K562 (cell line): ENCODE measurements around the gene VEZF1. TPM values are rescaled to one million over a fixed set of nuclear protein-coding genes. Genes with fewer than 3 reads are reported as not detected.

Source experiments
- ATAC-seq: fragments of 200-7000 bp; cut with Tn5 transposase; 3 replicates; pipeline ENCODE4 v1.9.1; 2020; ENCODE audit warnings: moderate library complexity
- BruUV-seq: library from RNA; stranded (reverse); fragments of 400-500 nt; replicated peaks from 2 replicates; lab custom pipeline; 2021; lab: Mats Ljungman, UMichigan
- CTCF ChIA-PET: fragments of 300-600 bp; formaldehyde crosslinking; extraction: SDS; loops from one replicate; lab custom pipeline; 2021; ENCODE audit warnings: low intra/inter-chr PET ratio; lab: Yijun Ruan, JAX
- POLR2A ChIA-PET: fragments of 300-600, 350-650 bp; sonication (Branson Sonifier 250); formaldehyde crosslinking; extraction: SDS; loops from one replicate; lab custom pipeline; 2021; ENCODE audit warnings: antibody characterized with exemption, inconsistent platforms; lab: Yijun Ruan, JAX
- DNase-seq, 4 experiments: peaks; one replicate each; pipeline versions ENCODE4 v3.0.0 to v3.0.0-alpha.2; 2011 to 2018; ENCODE audit warnings: low spot score in 3 of 4, mixed read lengths in 3 of 4; ENCODE audit errors: extremely low read depth in 1 of 4
- FAIRE-seq: peaks from 2 replicates; lab custom pipeline; 2011; peaks lifted over from hg19 to GRCh38; lab: Jason Lieb, UNC
- H2AFZ ChIP-seq: 2 replicates; pipeline ENCODE4 v1.6.0; 2011; ENCODE audit warnings: low read depth, low read length, control low read depth, inconsistent platforms
- H3K27ac ChIP-seq: fragments of 200-600 bp; 3 replicates; pipeline ENCODE4 v1.8.0; 2011; ENCODE audit warnings: low read depth, mild to moderate bottlenecking, control low read depth, inconsistent platforms, low read length, moderate library complexity, mixed read lengths; ENCODE audit errors: extremely low read depth
- H3K27me3 ChIP-seq, 2 experiments: fragments of 300-600 bp in 1 of 2; 2 replicates in 1 of 2; 3 replicates in 1 of 2; pipeline versions ENCODE4 v1.6.0 to v1.8.0; 2011; ENCODE audit warnings: inconsistent platforms in 2 of 2, low read length in 2 of 2, mild to moderate bottlenecking in 1 of 2, mixed read lengths in 1 of 2, moderate library complexity in 1 of 2; ENCODE audit not compliant: control insufficient read depth in 2 of 2, insufficient read depth in 2 of 2
- H3K36me3 ChIP-seq: fragments of 300-600 bp; 3 replicates; pipeline ENCODE4 v1.8.0; 2011; ENCODE audit warnings: mild to moderate bottlenecking, low read length, inconsistent platforms; ENCODE audit not compliant: control insufficient read depth, insufficient read depth
- H3K4me1 ChIP-seq, 2 experiments: fragments of 200-600 bp in 1 of 2; replicated peaks in 1 of 2; 2 replicates in 1 of 2; 3 replicates in 1 of 2; pipeline versions ENCODE4 v1.5.1 to v1.8.0; 2011; ENCODE audit warnings: inconsistent platforms in 2 of 2, low read length in 2 of 2, mild to moderate bottlenecking in 1 of 2, mixed read lengths in 1 of 2, moderate library complexity in 1 of 2; ENCODE audit not compliant: control insufficient read depth in 2 of 2, insufficient read depth in 2 of 2
- H3K4me2 ChIP-seq: 2 replicates; pipeline ENCODE4 v1.6.1; 2011; ENCODE audit warnings: low read length, control low read depth, inconsistent platforms, mixed read lengths; ENCODE audit not compliant: insufficient read depth
- H3K4me3 ChIP-seq: fragments of 200-600 bp; sonication (generic), shearing (Covaris generic); 2 replicates; pipeline ENCODE4 v1.5.1; 2016; ENCODE audit warnings: control low read depth, inconsistent platforms
- H3K79me2 ChIP-seq: fragments of 200-600 bp; 3 replicates; pipeline ENCODE4 v1.8.0; 2011; ENCODE audit warnings: low read length, inconsistent platforms; ENCODE audit not compliant: control insufficient read depth, insufficient read depth
- H3K9ac ChIP-seq, 2 experiments: 2 replicates each; pipeline versions ENCODE4 v1.6.0 to v1.6.1; 2011; ENCODE audit warnings: low read depth in 2 of 2, low read length in 2 of 2, control low read depth in 1 of 2, inconsistent platforms in 1 of 2, mild to moderate bottlenecking in 1 of 2, mixed read lengths in 1 of 2; ENCODE audit not compliant: insufficient read depth in 1 of 2
- H3K9me1 ChIP-seq: one replicate; pipeline ENCODE4 v1.6.0; 2011; ENCODE audit warnings: inconsistent platforms, mild to moderate bottlenecking, low read length, moderate library complexity; ENCODE audit not compliant: control insufficient read depth, insufficient read depth
- H3K9me3 ChIP-seq: replicated peaks from 2 replicates; pipeline ENCODE4 v1.5.1; 2011; ENCODE audit warnings: low read depth, low read length, inconsistent platforms; ENCODE audit not compliant: control insufficient read depth, insufficient read depth
- H4K20me1 ChIP-seq: replicated peaks from 2 replicates; pipeline ENCODE4 v1.6.1; 2011; ENCODE audit warnings: low read length, inconsistent platforms, mixed read lengths; ENCODE audit not compliant: control insufficient read depth, insufficient read depth
- ATF4 ChIP-seq: fragments of 450-650 bp; formaldehyde crosslinking; IDR thresholded peaks from 2 replicates; pipeline ENCODE4 v1.4.0; 2022; ENCODE audit warnings: mild to moderate bottlenecking, moderate library complexity
- BHLHE40 ChIP-seq: IDR thresholded peaks from 2 replicates; pipeline ENCODE4 v1.6.1; 2011; ENCODE audit warnings: low read length, improper control_type of control experiment
- GATAD2B ChIP-seq: fragments of 450-650 bp; IDR thresholded peaks from 2 replicates; pipeline ENCODE4 v1.6.1; 2017; ENCODE audit warnings: mild to moderate bottlenecking, borderline replicate concordance
- PKNOX1 ChIP-seq: fragments of 450-650 bp; IDR thresholded peaks from 2 replicates; pipeline ENCODE4 v1.6.1; 2016
- POLR2B ChIP-seq: fragments of 450-650 bp; IDR thresholded peaks from 2 replicates; pipeline ENCODE4 v1.6.1; 2018; ENCODE audit warnings: low read depth; ENCODE audit not compliant: partially characterized antibody
- RAD51 ChIP-seq: fragments of 450-650 bp; IDR thresholded peaks from 2 replicates; pipeline ENCODE4 v1.7.1; 2016; ENCODE audit warnings: low read depth, mild to moderate bottlenecking, borderline replicate concordance
- ZNF408 ChIP-seq: fragments of 250-450 bp; sonication (Bioruptor Pico); IDR thresholded peaks from 2 replicates; pipeline ENCODE4 v1.4.0; 2020; ENCODE audit warnings: low read depth, mild to moderate bottlenecking, moderate library complexity
- ZNF668 ChIP-seq: fragments of 250-450 bp; sonication (Bioruptor Pico); IDR thresholded peaks from 2 replicates; pipeline ENCODE4 v1.8.0; 2022; ENCODE audit warnings: mild to moderate bottlenecking, inconsistent platforms
- WGBS: fragments of 100-300 bp; shearing (Covaris generic); methylation state at CpG from one replicate; pipeline ENCODE4 v1.1.6; 2016; ENCODE audit warnings: low coverage, mixed read lengths; ENCODE audit not compliant: insufficient coverage; ENCODE audit errors: missing lambda C conversion rate; 5-methylcytosine and 5-hydroxymethylcytosine counted together
- in situ Hi-C: fragments of 300-500 bp; cut with MboI; formaldehyde crosslinking; loops from 4 replicates; pipeline ENCODE4 v1.15.0; 2018; ENCODE audit warnings: inconsistent platforms, mixed read lengths
- intact Hi-C: fragments of 100-400 bp; cut with micrococcal nuclease; formaldehyde crosslinking; loops from 2 replicates; pipeline ENCODE4 v1.14.2; 2022
- polyA plus RNA-seq, 8 experiments: library from polyadenylated mRNA; depleted of rRNA in 4 of 8; stranded (reverse) in 5 of 8; unstranded in 3 of 8; fragments of >200 nt; fragmentation: Nextera tagmentation in 2 of 8; fragmentation: Illumina TruSeq in 1 of 8; extraction: Ambion mirVana in 2 of 8; extraction: Trizol in 1 of 8; gene quantifications; 2 replicates each; pipeline versions ENCODE4 v1.2.1 to v1.2.3, GENCODE V29; 2011 to 2014; ENCODE audit warnings: inconsistent platforms in 1 of 8, missing spikeins in 1 of 8
- total RNA-seq, 7 experiments: library from RNA; depleted of rRNA in 6 of 7; stranded (reverse); fragments of >200 nt in 6 of 7; fragmentation: Illumina TruSeq in 2 of 7; extraction: Trizol in 2 of 7; gene quantifications; 2 replicates each; pipeline versions ENCODE4 v1.2.1 to v1.2.3, GENCODE V29; 2011 to 2021; ENCODE audit warnings: low replicate concordance in 1 of 7
- TF ChIP-seq, protein P1 (sequence below): sonication (generic); formaldehyde crosslinking; IDR thresholded peaks from 2 replicates; pipeline ENCODE4 v1.5.0; 2020; ENCODE audit warnings: missing genetic modification reagents

Gene VEZF1
- total and polyA plus RNA-seq, 9 of the 15 experiments (the other 6 are each of a cell fraction or from before 2014, with no cell fraction given), result 9.5 to 33.4 (median 22.1) TPM

DNA sequence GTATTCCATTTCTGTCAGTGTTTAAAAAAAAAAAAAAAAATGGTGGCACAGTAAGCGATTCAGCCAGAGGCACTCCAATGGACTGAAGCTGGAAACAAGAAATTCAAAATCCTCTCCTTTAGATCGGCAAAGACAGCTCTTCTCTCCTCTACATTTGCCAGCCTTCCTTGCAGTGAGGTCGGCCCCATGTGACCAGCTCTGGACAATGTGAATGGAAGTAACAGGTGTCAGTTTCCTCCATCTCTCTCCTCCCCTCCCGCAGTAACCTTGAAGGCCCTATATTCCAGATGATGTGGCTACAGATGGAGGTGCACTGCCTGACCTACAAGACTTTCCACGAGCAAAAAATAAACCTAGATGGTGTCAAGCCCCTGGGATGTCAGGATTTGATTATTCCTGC, 47.8 kb downstream of the VEZF1 start:
- Histone ChIP-seq H3K9me1 (peaks cover 2% of the 10 kb centered on the region), H3K36me3 (no peaks in the 10 kb centered on the region), H3K4me2 (no peak overlapping the region), H3K27me3 (peaks cover 16 to 29% of the 10 kb centered on the region in 2 experiments), H3K4me1 (peaks cover 0 to 8% of the 10 kb centered on the region in 2 experiments; a peak in 3 of 5 replicates), H4K20me1 (peaks cover 3% of the 10 kb centered on the region; the same call in 1 of the 2 replicates), H3K79me2 (no peaks in the 10 kb centered on the region), H3K27ac (no peak overlapping the region), H3K9ac (no peak overlapping the region), H3K4me3 (no peak overlapping the region), H2AFZ (no peak overlapping the region), H3K9me3 (no peaks in the 10 kb centered on the region)
- ChIA-PET CTCF (no interaction called here), POLR2A (interaction anchor here (0.6 to 2.0 kb wide), 9 partner anchors 8 to 46 kb away, joined by 3 to 16 read pairs (median 3); partner anchors contain the start of gene CUEDC1)
- WGBS, result 1% methylated on average over 5 of the region's 5 CpGs
- ATAC-seq (peak; percentile 39; the same call in 2 of the 3 replicates), DNase-seq (no peak), FAIRE-seq (no peak)
- in situ Hi-C loops (no loop called here), intact Hi-C loops (no loop called here)
- no peak for TF ChIP-seq ATF4 (CRISPR knock-in tag)
- no peak for TF ChIP-seq ZNF408 (CRISPR knock-in tag)
- TF ChIP-seq POLR2B, result no peak
- TF ChIP-seq BHLHE40, result no peak
- peak; percentile 60; the same call in 1 of the 2 replicates for TF ChIP-seq PKNOX1
- no peak for TF ChIP-seq GATAD2B
- 0 out of 2 replicates have a peak, but pooled peaks have one; percentile 19 for TF ChIP-seq RAD51
- TF ChIP-seq, protein P1, sequence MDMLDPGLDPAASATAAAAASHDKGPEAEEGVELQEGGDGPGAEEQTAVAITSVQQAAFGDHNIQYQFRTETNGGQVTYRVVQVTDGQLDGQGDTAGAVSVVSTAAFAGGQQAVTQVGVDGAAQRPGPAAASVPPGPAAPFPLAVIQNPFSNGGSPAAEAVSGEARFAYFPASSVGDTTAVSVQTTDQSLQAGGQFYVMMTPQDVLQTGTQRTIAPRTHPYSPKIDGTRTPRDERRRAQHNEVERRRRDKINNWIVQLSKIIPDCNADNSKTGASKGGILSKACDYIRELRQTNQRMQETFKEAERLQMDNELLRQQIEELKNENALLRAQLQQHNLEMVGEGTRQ (CRISPR knock-in tag), result peak; percentile 51
- TF ChIP-seq ZNF668 (CRISPR knock-in tag), result no peak
- BruUV-seq, result no TSS peak
